WTC11 (cell line): ENCODE data around the gene FCHSD2. TPM values are rescaled to one million over a fixed set of nuclear protein-coding genes. Genes with fewer than 3 reads are reported as not detected.

Experiments used
- ATAC-seq: fragments of 200-7000 bp; cut with Tn5 transposase; 2 replicates; pipeline ENCODE4 v1.10.0; 2021; ENCODE audit warnings: mild to moderate bottlenecking, moderate library complexity
- CTCF ChIA-PET: fragments of 300-600 bp; sonication (Branson Sonifier 250); formaldehyde crosslinking; loops from one replicate; lab custom pipeline; 2021; ENCODE audit warnings: antibody characterized with exemption; lab: Charles Lee
- POLR2A ChIA-PET: fragments of 350-600 bp; sonication (Branson Sonifier 250); formaldehyde crosslinking; loops from one replicate; lab custom pipeline; 2021; ENCODE audit warnings: antibody characterized with exemption; lab: Charles Lee
- DNase-seq: peaks from one replicate; pipeline ENCODE4 v3.0.0; 2021; ENCODE audit warnings: low spot score
- H3K27ac Mint-ChIP-seq: 2 replicates; pipeline ENCODE4 v1.8.0; 2021; ENCODE audit warnings: mixed read lengths
- H3K27me3 Mint-ChIP-seq: 2 replicates; pipeline ENCODE4 v1.8.0; 2021; ENCODE audit warnings: low read depth, mild to moderate bottlenecking, moderate library complexity, mixed read lengths
- H3K36me3 Mint-ChIP-seq: 2 replicates; pipeline ENCODE4 v1.8.0; 2021; ENCODE audit warnings: mixed read lengths
- H3K4me1 Mint-ChIP-seq: 2 replicates; pipeline ENCODE4 v1.8.0; 2022; ENCODE audit warnings: mixed read lengths
- H3K4me3 Mint-ChIP-seq: 2 replicates; pipeline ENCODE4 v1.8.0; 2021; ENCODE audit warnings: mild to moderate bottlenecking, moderate library complexity, mixed read lengths
- H3K9me3 Mint-ChIP-seq: 2 replicates; pipeline ENCODE4 v1.8.0; 2021; ENCODE audit warnings: mixed read lengths
- ERG ChIP-seq: fragments of 250-450 bp; sonication (Bioruptor Pico); IDR thresholded peaks from 2 replicates; pipeline ENCODE4 v1.8.0; 2021; ENCODE audit warnings: mild to moderate bottlenecking
- FOXJ3 ChIP-seq: sonication (generic); formaldehyde crosslinking; IDR thresholded peaks from 2 replicates; pipeline ENCODE4 v1.9.0; 2021; ENCODE audit warnings: missing genetic modification reagents, mild to moderate bottlenecking, borderline replicate concordance
- FOXK1 ChIP-seq: sonication (generic); formaldehyde crosslinking; IDR thresholded peaks from 2 replicates; pipeline ENCODE4 v1.8.0; 2022; ENCODE audit warnings: mild to moderate bottlenecking, moderate library complexity, missing genetic modification reagents
- HMGA2 ChIP-seq: fragments of 250-450 bp; sonication (Bioruptor Pico); IDR thresholded peaks from 2 replicates; pipeline ENCODE4 v1.4.0; 2021; ENCODE audit warnings: mild to moderate bottlenecking, moderate library complexity
- MAX ChIP-seq: sonication (generic); formaldehyde crosslinking; IDR thresholded peaks from 2 replicates; pipeline ENCODE4 v1.8.0; 2022; ENCODE audit warnings: mild to moderate bottlenecking, missing genetic modification reagents
- MYBL2 ChIP-seq: sonication (generic); formaldehyde crosslinking; IDR thresholded peaks from 2 replicates; pipeline ENCODE4 v1.8.1; 2023; ENCODE audit warnings: mild to moderate bottlenecking, moderate library complexity, missing genetic modification reagents
- PRRX2 ChIP-seq: fragments of 250-450 bp; sonication (Bioruptor Pico); IDR thresholded peaks from 2 replicates; pipeline ENCODE4 v1.8.0; 2021; ENCODE audit warnings: mild to moderate bottlenecking
- RELA ChIP-seq: sonication (generic); formaldehyde crosslinking; IDR thresholded peaks from 2 replicates; pipeline ENCODE4 v1.8.1; 2022; ENCODE audit warnings: missing genetic modification reagents, mild to moderate bottlenecking, borderline replicate concordance
- SMAD3 ChIP-seq: sonication (generic); formaldehyde crosslinking; IDR thresholded peaks from 2 replicates; pipeline ENCODE4 v1.8.0; 2022; ENCODE audit warnings: missing genetic modification reagents, mild to moderate bottlenecking, borderline replicate concordance
- TEAD1 ChIP-seq: sonication (generic); formaldehyde crosslinking; IDR thresholded peaks from 2 replicates; pipeline ENCODE4 v1.8.0; 2022; ENCODE audit warnings: mild to moderate bottlenecking, missing genetic modification reagents
- TP53 ChIP-seq: sonication (generic); formaldehyde crosslinking; IDR thresholded peaks from 2 replicates; pipeline ENCODE4 v1.8.1; 2023; ENCODE audit warnings: mild to moderate bottlenecking, missing genetic modification reagents
- ZNF396 ChIP-seq: fragments of 250-450 bp; sonication (Bioruptor Pico); IDR thresholded peaks from 2 replicates; pipeline ENCODE4 v1.8.0; 2021; ENCODE audit warnings: mild to moderate bottlenecking, moderate library complexity, borderline replicate concordance
- ZNF532 ChIP-seq: fragments of 250-450 bp; sonication (Bioruptor Pico); IDR thresholded peaks from 2 replicates; pipeline ENCODE4 v1.9.0; 2021; ENCODE audit warnings: mild to moderate bottlenecking, borderline replicate concordance
- total RNA-seq: library from RNA; stranded (reverse); gene quantifications from 3 replicates; pipeline ENCODE4 v1.2.3, GENCODE V29; 2021
- TF ChIP-seq, protein P1 (sequence below): sonication (generic); formaldehyde crosslinking; IDR thresholded peaks from 2 replicates; pipeline ENCODE4 v1.8.0; 2022; ENCODE audit warnings: mild to moderate bottlenecking, missing genetic modification reagents
- TF ChIP-seq, protein P2 (sequence below): sonication (generic); formaldehyde crosslinking; IDR thresholded peaks from 2 replicates; pipeline ENCODE4 v1.8.1; 2022; ENCODE audit warnings: mild to moderate bottlenecking, missing genetic modification reagents, moderate library complexity, borderline replicate concordance
- TF ChIP-seq, protein P3 (sequence below): sonication (generic); formaldehyde crosslinking; IDR thresholded peaks from 2 replicates; pipeline ENCODE4 v1.8.0; 2023; ENCODE audit warnings: missing genetic modification reagents

FCHSD2 gene
- total RNA-seq, 1 experiment from 2014 or later = 10.1 TPM

DNA sequence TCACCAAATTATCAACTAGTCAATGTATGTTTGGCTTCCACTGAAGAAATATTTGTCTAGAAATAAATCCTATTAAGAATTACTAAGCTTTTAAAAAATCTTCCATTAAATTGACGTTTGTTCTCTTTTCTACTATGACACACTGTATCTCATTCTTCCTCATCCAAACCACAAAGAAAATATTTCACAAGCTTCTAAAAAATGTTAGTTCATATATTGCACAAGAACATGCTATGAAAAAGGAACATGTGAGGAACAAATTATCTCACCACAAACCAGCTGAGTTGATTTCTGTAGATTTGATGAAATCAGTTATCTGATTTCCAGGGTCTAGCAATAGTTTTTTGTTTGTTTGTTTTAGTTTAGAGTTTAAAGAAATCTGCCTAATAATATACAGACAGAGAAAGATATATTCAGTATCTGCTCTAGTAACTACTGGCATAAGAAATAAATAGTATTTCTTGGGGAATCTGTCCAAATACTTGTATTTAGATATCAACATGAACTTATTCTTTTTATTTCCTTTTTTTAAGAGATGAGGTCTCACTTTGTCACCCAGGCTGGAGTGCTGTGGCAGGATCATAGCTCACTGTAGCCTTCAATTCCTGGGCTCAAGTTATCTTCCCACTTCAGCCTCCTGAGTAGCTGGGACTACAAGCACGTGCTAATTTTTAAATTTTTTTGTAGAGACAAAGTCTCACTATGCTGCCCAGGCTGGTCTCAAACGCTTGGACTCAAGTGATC lies 166.2 kb downstream of the FCHSD2 start (continued):
- TF ChIP-seq, protein P1, sequence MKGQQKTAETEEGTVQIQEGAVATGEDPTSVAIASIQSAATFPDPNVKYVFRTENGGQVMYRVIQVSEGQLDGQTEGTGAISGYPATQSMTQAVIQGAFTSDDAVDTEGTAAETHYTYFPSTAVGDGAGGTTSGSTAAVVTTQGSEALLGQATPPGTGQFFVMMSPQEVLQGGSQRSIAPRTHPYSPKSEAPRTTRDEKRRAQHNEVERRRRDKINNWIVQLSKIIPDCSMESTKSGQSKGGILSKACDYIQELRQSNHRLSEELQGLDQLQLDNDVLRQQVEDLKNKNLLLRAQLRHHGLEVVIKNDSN (CRISPR knock-in tag) = no peak

- no peak overlapping the region for H3K4me3 Mint-ChIP-seq
- TF ChIP-seq, protein P2, sequence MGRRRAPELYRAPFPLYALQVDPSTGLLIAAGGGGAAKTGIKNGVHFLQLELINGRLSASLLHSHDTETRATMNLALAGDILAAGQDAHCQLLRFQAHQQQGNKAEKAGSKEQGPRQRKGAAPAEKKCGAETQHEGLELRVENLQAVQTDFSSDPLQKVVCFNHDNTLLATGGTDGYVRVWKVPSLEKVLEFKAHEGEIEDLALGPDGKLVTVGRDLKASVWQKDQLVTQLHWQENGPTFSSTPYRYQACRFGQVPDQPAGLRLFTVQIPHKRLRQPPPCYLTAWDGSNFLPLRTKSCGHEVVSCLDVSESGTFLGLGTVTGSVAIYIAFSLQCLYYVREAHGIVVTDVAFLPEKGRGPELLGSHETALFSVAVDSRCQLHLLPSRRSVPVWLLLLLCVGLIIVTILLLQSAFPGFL (CRISPR knock-in tag) = no peak
- TF ChIP-seq ZNF396 (no peak), MAX (no peak), TP53 (CRISPR knock-in tag) (no peak), SMAD3 (no peak), FOXJ3 (CRISPR knock-in tag) (no peak)
- TF ChIP-seq, all 79 proteins: peak for 0
- Mint-ChIP-seq H3K4me1 (no peaks in the 10 kb centered on the region), H3K9me3 (peaks cover 27% of the 10 kb centered on the region), H3K36me3 (peaks cover 12% of the 10 kb centered on the region), H3K27me3 (no peaks in the 10 kb centered on the region), H3K27ac (no peak overlapping the region)
- ATAC-seq = no peak
- ChIA-PET POLR2A (no interaction called here), CTCF (no interaction called here)
- DNase-seq = no peak
These were observed 167.5 kb downstream of the FCHSD2 start for GRCh38 chr11:72974487-72975205.

GRCh38 chr11:72972496-72973128 lies 169.5 kb downstream of the FCHSD2 start:
- CTCF ChIA-PET = no interaction called here
- no peak overlapping the region for H3K27ac Mint-ChIP-seq

More at GRCh38 chr11:72972496-72973128, 169.5 kb downstream of the FCHSD2 start:
- POLR2A ChIA-PET = no interaction called here
- no peak overlapping the region for H3K4me3 Mint-ChIP-seq
- TF ChIP-seq PRRX2 (CRISPR knock-in tag) (no peak), MYBL2 (CRISPR knock-in tag) (no peak), TEAD1 (no peak), TP53 (CRISPR knock-in tag) (no peak), ZNF532 (CRISPR knock-in tag) (no peak), RELA (CRISPR knock-in tag) (no peak), ERG (CRISPR knock-in tag) (no peak), HMGA2 (CRISPR knock-in tag) (no peak), FOXK1 (no peak)
- TF ChIP-seq, protein P3, sequence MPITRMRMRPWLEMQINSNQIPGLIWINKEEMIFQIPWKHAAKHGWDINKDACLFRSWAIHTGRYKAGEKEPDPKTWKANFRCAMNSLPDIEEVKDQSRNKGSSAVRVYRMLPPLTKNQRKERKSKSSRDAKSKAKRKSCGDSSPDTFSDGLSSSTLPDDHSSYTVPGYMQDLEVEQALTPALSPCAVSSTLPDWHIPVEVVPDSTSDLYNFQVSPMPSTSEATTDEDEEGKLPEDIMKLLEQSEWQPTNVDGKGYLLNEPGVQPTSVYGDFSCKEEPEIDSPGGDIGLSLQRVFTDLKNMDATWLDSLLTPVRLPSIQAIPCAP (CRISPR knock-in tag) = no peak
- TF ChIP-seq, all 79 proteins: peak for 0
- Mint-ChIP-seq H3K27me3 (no peaks in the 10 kb centered on the region), H3K36me3 (peaks cover 9% of the 10 kb centered on the region), H3K4me1 (no peaks in the 10 kb centered on the region), H3K9me3 (peaks cover 24% of the 10 kb centered on the region)
- no peak for ATAC-seq
- DNase-seq = no peak
